ENCODE measurements around the gene ZFP92.

DNA sequence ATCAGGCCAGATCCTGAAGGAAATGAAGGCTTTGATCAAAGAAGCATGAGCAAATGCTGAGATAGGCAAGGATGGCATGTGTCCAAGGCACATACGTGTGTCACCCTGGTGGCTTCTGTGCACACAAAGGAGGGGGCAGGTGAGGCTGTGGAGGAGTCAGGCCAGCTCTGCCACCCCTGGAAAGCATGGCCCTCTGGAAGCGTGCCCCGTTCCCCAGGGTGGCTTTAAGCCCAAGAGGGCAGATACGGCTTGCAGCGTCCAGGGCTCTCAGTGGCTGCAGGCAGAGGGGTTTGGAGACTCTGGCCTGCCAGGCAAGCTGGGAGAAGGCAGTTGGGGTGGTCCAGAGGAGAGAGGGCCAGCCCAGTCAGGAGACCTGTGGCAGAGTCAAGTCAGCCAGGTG, 35.7 kb upstream of the ZFP92 start:
- TF ChIP-seq, protein P1, sequence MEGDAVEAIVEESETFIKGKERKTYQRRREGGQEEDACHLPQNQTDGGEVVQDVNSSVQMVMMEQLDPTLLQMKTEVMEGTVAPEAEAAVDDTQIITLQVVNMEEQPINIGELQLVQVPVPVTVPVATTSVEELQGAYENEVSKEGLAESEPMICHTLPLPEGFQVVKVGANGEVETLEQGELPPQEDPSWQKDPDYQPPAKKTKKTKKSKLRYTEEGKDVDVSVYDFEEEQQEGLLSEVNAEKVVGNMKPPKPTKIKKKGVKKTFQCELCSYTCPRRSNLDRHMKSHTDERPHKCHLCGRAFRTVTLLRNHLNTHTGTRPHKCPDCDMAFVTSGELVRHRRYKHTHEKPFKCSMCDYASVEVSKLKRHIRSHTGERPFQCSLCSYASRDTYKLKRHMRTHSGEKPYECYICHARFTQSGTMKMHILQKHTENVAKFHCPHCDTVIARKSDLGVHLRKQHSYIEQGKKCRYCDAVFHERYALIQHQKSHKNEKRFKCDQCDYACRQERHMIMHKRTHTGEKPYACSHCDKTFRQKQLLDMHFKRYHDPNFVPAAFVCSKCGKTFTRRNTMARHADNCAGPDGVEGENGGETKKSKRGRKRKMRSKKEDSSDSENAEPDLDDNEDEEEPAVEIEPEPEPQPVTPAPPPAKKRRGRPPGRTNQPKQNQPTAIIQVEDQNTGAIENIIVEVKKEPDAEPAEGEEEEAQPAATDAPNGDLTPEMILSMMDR (conservative IDR thresholded peaks at IDR 0.05; ENCODE audit: low read length) = no peak
- no peak for TF ChIP-seq EZH2phosphoT487 (IDR thresholded peaks at IDR 0.05; ENCODE audit: borderline replicate concordance)

All from Loucy (cell line).